Measurements from ENCODE around the gene SKAP2. TPM values are rescaled to one million over a fixed set of nuclear protein-coding genes. Genes with fewer than 3 reads are reported as not detected.

Gene SKAP2
- total RNA-seq, 1 donor from 2014 or later: 50.8 TPM

- no peak for TF ChIP-seq CTCF (IDR thresholded peaks at IDR 0.05; ENCODE audit: unreplicated experiment)
- H3K9me3 Mint-ChIP-seq: peaks cover 3% of the 10 kb centered on the region
- no peaks in the 10 kb centered on the region for H3K4me1 Mint-ChIP-seq
- H3K27me3 Mint-ChIP-seq (ENCODE audit: low read depth): no peaks in the 10 kb centered on the region
- no peaks in the 10 kb centered on the region for H3K36me3 Mint-ChIP-seq
- H3K4me3 Mint-ChIP-seq: no peak overlapping the region
- H3K27ac Mint-ChIP-seq: no peak overlapping the region
- no peak for DNase-seq (ENCODE audit: low spot score in 2 of 2, unreplicated experiment in 2 of 2)
These were observed 237.2 kb downstream of the SKAP2 start for GRCh38 chr7:26627221-26627620.

- Mint-ChIP-seq H3K27ac (no peak overlapping the region), H3K36me3 (no peaks in the 10 kb centered on the region), H3K4me3 (no peak overlapping the region), H3K9me3 (peaks cover 3% of the 10 kb centered on the region), H3K27me3 (ENCODE audit: low read depth) (no peaks in the 10 kb centered on the region), H3K4me1 (no peaks in the 10 kb centered on the region)
- no peak for DNase-seq (ENCODE audit: low spot score in 2 of 2, unreplicated experiment in 2 of 2)
- no peak for TF ChIP-seq CTCF (IDR thresholded peaks at IDR 0.05; ENCODE audit: unreplicated experiment)
These were observed 237.7 kb downstream of the SKAP2 start for GRCh38 chr7:26626687-26627086.

- DNase-seq (ENCODE audit: low spot score in 2 of 2, unreplicated experiment in 2 of 2): no peak
- Mint-ChIP-seq H3K27me3 (ENCODE audit: low read depth) (no peaks in the 10 kb centered on the region), H3K4me1 (no peaks in the 10 kb centered on the region), H3K4me3 (no peak overlapping the region), H3K36me3 (no peaks in the 10 kb centered on the region), H3K9me3 (peaks cover 3% of the 10 kb centered on the region), H3K27ac (no peak overlapping the region)
- no peak for TF ChIP-seq CTCF (IDR thresholded peaks at IDR 0.05; ENCODE audit: unreplicated experiment)
These were observed 238.2 kb downstream of the SKAP2 start for GRCh38 chr7:26626156-26626555.

- Mint-ChIP-seq H3K27ac (no peak overlapping the region), H3K27me3 (ENCODE audit: low read depth) (no peaks in the 10 kb centered on the region), H3K36me3 (no peaks in the 10 kb centered on the region), H3K4me3 (no peak overlapping the region), H3K9me3 (peaks cover 3% of the 10 kb centered on the region), H3K4me1 (no peaks in the 10 kb centered on the region)
- TF ChIP-seq CTCF (IDR thresholded peaks at IDR 0.05; ENCODE audit: unreplicated experiment): no peak
- no peak for DNase-seq (ENCODE audit: low spot score in 2 of 2, unreplicated experiment in 2 of 2)
These were observed 239.1 kb downstream of the SKAP2 start for GRCh38 chr7:26625286-26625685.

- Mint-ChIP-seq H3K4me1 (no peaks in the 10 kb centered on the region), H3K27ac (no peak overlapping the region), H3K4me3 (no peak overlapping the region), H3K36me3 (no peaks in the 10 kb centered on the region), H3K27me3 (ENCODE audit: low read depth) (no peaks in the 10 kb centered on the region), H3K9me3 (peaks cover 3% of the 10 kb centered on the region)
- TF ChIP-seq CTCF (IDR thresholded peaks at IDR 0.05; ENCODE audit: unreplicated experiment): no peak
- no peak for DNase-seq (ENCODE audit: low spot score in 2 of 2, unreplicated experiment in 2 of 2)
These were observed 239.6 kb downstream of the SKAP2 start for GRCh38 chr7:26624839-26625238.

GRCh38 chr7:26624431-26624830 lies 240.0 kb downstream of the SKAP2 start:
- Mint-ChIP-seq H3K36me3 (no peaks in the 10 kb centered on the region), H3K27ac (no peak overlapping the region), H3K9me3 (peaks cover 1% of the 10 kb centered on the region), H3K4me1 (no peaks in the 10 kb centered on the region), H3K4me3 (no peak overlapping the region), H3K27me3 (ENCODE audit: low read depth) (no peaks in the 10 kb centered on the region)
- DNase-seq (ENCODE audit: low spot score in 2 of 2, unreplicated experiment in 2 of 2): no peak
- no peak for TF ChIP-seq CTCF (IDR thresholded peaks at IDR 0.05; ENCODE audit: unreplicated experiment)

Data from mesothelial cell of epicardium (in vitro differentiated cells).